ENCODE data around the gene ANXA6. TPM values are rescaled to one million over a fixed set of nuclear protein-coding genes. Genes with fewer than 3 reads are reported as not detected.

The ANXA6 gene
- total RNA-seq, 1 experiment from 2014 or later, result 98.7 TPM

- Mint-ChIP-seq H3K27me3 (ENCODE audit: low read depth) (no peaks in the 10 kb centered on the region), H3K4me3 (no peak overlapping the region), H3K9me3 (peaks cover 0 to 2% of the 10 kb centered on the region in 2 experiments; a peak in 2 of 5 replicates), H3K27ac (no peak overlapping the region), H3K36me3 (ENCODE audit: insufficient read depth in 1 of 3, low read depth in 3 of 3) (no peaks in the 10 kb centered on the region), H3K4me1 (peaks cover 15 to 27% of the 10 kb centered on the region in 2 experiments)
- no peak overlapping the region for H3K9ac ChIP-seq (ENCODE audit: extremely low read depth, insufficient read length, low read length)
- H2BK5ac ChIP-seq (ENCODE audit: insufficient read length, low read length), result no peak overlapping the region
- no peaks in the 10 kb centered on the region for H3K9me3 ChIP-seq (ENCODE audit: control insufficient read depth, low read depth, low read length)
- no peak overlapping the region for H2BK20ac ChIP-seq (ENCODE audit: low read depth, low read length, poor library complexity, severe bottlenecking)
- no peaks in the 10 kb centered on the region for H3K79me2 ChIP-seq (ENCODE audit: insufficient read depth, low read length)
- no peaks in the 10 kb centered on the region for H3K27me3 ChIP-seq (ENCODE audit: insufficient read depth, low read length)
- H2BK120ac ChIP-seq (ENCODE audit: low read depth, low read length, poor library complexity, severe bottlenecking), result no peak overlapping the region
- H4K8ac ChIP-seq (replicated peaks; ENCODE audit: insufficient read length, low read depth, low read length), result no peak overlapping the region
- no peak overlapping the region for H4K5ac ChIP-seq (ENCODE audit: insufficient read length, low read depth, low read length)
- H3T11ph ChIP-seq (ENCODE audit: low read length), result no peak overlapping the region
- H3K4me2 ChIP-seq (ENCODE audit: insufficient read depth, insufficient read length, low read length), result no peak overlapping the region
- no peak for DNase-seq
- H3K79me1 ChIP-seq (ENCODE audit: insufficient read depth, low read depth, low read length, poor library complexity, severe bottlenecking), result no peaks in the 10 kb centered on the region
- no peak overlapping the region for H2BK12ac ChIP-seq (ENCODE audit: insufficient read length, low read depth, low read length)
- H3K23ac ChIP-seq (ENCODE audit: insufficient read length, low read depth, low read length), result no peak overlapping the region
- H3K4ac ChIP-seq (ENCODE audit: low read depth, low read length), result no peak overlapping the region
- H2AK5ac ChIP-seq (ENCODE audit: insufficient read length, low read length), result no peak overlapping the region
- H2AFZ ChIP-seq (ENCODE audit: low read length), result no peak overlapping the region
- no peak overlapping the region for H3K56ac ChIP-seq (ENCODE audit: insufficient read length, low read depth, low read length)
- no CpG with 5 or more reads among the region's 2 CpGs for WGBS (ENCODE audit: extremely low coverage, insufficient read length, low lambda C conversion rate)
- TF ChIP-seq CTCF (conservative IDR thresholded peaks at IDR 0.05), result no peak
- H3K4me1 ChIP-seq (ENCODE audit: insufficient read depth, low read length), result peaks cover 3% of the 10 kb centered on the region; the same call in 1 of the 2 replicates
- no peak overlapping the region for H3K27ac ChIP-seq (ENCODE audit: insufficient read length, low read depth, low read length)
- no peaks in the 10 kb centered on the region for H4K20me1 ChIP-seq (ENCODE audit: control insufficient read depth, insufficient read depth, insufficient read length)
- no peak overlapping the region for H3K14ac ChIP-seq (ENCODE audit: insufficient read depth, low read length)
- no peak overlapping the region for H4K91ac ChIP-seq (ENCODE audit: insufficient read length, low read depth, low read length)
- H3K18ac ChIP-seq (ENCODE audit: insufficient read length, low read depth, low read length), result no peak overlapping the region
- no peak overlapping the region for H2BK15ac ChIP-seq (ENCODE audit: low read depth, low read length)
- no peaks in the 10 kb centered on the region for H3K23me2 ChIP-seq (ENCODE audit: insufficient read length, low read depth, low read length, poor library complexity, severe bottlenecking)
Measured at GRCh38 chr5:151189151-151189550, 31.6 kb upstream of the ANXA6 start.
